Esophagus mucosa (tissue), 1 donor: ENCODE data around the gene BMS1. TPM values are rescaled to one million over a fixed set of nuclear protein-coding genes. Genes with fewer than 3 reads are reported as not detected.
"Not testable (repeated sequence)": the region's sequence is repeated elsewhere in the genome, so short reads cannot be mapped to it uniquely, and the experiment has no call there.

Source experiments
- ATAC-seq: fragments of 200-7000 bp; cut with Tn5 transposase; one replicate; pipeline ENCODE4 v1.9.1; 2020
- total RNA-seq: library from RNA; stranded (reverse); gene quantifications from one replicate; pipeline ENCODE4 v1.2.4, GENCODE V29; 2023
- donor health status: DM: yes; HTN: yes; CAD: no.

The BMS1 gene, protein sequence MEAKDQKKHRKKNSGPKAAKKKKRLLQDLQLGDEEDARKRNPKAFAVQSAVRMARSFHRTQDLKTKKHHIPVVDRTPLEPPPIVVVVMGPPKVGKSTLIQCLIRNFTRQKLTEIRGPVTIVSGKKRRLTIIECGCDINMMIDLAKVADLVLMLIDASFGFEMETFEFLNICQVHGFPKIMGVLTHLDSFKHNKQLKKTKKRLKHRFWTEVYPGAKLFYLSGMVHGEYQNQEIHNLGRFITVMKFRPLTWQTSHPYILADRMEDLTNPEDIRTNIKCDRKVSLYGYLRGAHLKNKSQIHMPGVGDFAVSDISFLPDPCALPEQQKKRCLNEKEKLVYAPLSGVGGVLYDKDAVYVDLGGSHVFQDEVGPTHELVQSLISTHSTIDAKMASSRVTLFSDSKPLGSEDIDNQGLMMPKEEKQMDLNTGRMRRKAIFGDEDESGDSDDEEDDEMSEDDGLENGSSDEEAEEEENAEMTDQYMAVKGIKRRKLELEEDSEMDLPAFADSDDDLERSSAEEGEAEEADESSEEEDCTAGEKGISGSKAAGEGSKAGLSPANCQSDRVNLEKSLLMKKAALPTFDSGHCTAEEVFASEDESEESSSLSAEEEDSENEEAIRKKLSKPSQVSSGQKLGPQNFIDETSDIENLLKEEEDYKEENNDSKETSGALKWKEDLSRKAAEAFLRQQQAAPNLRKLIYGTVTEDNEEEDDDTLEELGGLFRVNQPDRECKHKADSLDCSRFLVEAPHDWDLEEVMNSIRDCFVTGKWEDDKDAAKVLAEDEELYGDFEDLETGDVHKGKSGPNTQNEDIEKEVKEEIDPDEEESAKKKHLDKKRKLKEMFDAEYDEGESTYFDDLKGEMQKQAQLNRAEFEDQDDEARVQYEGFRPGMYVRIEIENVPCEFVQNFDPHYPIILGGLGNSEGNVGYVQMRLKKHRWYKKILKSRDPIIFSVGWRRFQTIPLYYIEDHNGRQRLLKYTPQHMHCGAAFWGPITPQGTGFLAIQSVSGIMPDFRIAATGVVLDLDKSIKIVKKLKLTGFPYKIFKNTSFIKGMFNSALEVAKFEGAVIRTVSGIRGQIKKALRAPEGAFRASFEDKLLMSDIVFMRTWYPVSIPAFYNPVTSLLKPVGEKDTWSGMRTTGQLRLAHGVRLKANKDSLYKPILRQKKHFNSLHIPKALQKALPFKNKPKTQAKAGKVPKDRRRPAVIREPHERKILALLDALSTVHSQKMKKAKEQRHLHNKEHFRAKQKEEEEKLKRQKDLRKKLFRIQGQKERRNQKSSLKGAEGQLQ
- total RNA-seq = 10.0 TPM

DNA sequence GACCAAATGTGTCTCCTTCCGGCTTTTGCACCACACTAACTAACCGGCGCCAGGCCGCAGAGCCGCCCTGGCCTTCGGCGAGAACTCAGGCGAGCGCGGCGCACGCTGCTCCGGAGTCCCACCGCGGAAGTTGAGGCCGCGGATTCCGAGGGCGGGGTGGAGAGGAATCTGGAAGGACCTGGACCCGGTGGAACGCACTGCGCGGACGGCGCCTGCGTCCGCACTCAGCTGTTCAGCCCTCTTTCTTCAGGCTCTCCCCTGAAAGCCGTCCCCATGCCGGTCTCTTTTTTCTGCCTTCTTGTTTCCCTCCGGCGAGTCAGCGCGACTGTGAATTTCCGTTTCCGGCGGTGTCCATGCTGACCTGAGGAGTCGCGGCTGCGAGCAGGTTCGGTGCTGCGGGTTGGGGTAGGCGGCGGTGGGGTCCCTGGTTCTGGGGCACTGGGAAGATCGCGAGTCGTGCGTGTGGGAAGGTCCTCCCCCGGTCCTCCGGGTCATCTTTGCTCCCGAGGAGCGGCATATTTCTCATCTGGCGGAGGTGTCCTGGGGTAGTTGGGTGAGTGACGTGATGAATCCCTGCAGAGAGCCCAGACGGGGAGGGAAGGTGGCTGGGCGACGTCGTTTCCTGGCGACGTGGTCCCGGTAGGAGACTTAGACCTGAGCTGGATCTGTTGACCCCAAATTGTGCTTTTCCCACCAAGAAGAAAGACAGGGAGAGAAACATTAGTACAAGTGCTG lies at the start of gene BMS1:
Gene BMS1 (plus strand): TSS at position 350 of the 735 bp plus-strand sequence. CDS start 1,600 bp downstream, outside the sequence.
- ATAC-seq = peak; percentile 97

DNA sequence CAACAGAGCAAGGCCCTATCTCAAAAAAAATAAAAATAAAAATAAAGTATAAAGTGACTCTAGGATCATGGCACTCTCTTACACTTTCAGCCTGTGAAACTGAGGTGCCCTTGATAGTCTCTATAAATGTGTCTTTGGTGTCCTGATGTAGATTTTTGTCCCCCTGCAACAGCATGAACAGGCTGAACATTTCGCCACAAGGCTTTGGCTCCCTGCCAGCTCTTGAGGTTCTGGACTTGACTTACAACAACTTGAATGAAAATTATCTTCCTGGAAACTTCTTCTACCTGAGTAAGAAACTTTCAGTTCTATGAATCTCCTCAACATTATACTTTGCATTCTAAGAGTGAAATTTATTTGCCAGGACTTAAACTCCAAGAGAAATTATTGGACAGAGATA lies 48.1 kb upstream of the BMS1 start:
- no peak for ATAC-seq

DNA sequence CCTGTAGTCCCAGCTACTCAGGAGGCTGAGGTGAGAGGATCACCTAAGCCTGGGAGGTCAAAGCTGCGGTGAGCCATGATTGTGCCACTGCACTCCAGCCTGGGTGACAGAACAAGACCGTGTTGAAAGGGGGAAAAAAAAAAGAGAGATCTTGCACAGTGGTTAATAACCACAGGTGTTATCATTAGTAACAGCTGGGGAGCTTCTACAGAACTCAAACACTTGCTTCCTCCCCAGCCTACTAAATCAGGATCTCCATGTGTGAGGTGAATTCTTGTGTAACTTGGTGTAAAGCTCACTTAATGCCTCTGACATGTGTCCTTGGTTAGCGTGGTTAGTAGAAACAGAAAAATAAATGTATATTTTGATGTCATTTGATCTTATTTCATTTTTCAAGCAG lies 43.9 kb upstream of the BMS1 start:
- no peak for ATAC-seq

DNA sequence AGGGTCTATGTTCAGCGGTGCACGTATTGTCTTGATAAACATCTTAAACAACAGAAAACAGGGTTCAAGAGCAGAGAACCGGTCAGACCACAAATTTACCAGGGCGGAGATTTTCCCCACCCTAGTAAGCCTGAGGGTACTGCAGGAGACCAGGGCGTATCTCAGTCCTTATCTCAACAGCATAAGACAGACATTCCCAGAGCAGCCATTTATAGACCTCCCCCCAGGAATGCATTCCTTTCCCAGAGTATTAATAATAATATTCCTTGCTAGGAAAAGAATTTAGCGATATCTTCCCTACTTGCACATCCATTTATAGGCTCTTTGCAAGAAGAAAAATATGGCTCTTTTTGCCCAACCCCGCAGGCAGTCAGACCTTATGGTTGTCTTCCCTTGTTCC lies 41.1 kb upstream of the BMS1 start:
- ATAC-seq = not testable (repeated sequence)

DNA sequence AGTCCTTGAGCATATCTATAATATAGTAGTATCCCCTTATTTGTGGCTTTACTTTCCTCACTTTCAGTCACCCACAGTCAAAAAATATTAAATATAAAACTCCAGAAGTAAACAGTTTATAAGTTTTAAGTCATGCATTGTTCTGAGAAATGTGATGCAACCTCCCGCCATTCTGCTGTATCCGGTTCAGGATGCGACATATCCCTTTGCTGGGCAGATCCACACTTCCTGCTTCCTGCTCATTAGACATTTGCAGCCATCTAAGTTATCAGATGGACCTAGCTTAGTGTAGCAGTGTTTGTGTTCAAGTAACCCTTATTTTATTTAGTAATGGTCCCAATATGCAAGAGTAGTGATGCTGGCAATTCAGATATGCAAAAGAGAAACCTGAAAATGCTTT lies 38.9 kb upstream of the BMS1 start:
- ATAC-seq = no peak

DNA sequence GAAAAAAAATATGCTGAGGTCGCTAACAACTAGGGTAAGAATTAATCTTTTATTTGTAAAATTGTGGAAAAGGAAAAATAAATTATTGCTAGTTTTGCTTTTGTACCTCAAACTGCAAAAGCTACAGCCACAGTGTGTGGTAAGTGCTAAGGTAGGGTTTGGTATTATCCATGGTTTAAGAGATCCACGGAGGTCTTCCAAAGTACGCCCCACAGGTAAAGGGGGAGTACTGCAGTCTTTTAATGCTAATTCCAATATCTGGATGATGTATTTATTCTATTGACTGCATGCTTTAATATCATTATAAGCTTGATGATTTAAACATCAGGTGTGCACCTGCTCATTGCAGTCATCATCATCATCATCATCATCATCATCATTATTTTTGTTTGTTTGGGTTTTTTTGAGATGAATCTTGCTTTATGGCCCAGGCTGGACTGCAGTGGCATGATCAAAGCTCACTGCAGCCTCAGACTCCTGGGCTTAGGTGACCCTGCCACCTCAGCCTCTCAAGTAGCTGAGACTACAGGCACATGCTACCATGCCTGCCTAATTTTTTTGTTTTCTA lies 38.4 kb upstream of the BMS1 start:
- ATAC-seq = no peak

DNA sequence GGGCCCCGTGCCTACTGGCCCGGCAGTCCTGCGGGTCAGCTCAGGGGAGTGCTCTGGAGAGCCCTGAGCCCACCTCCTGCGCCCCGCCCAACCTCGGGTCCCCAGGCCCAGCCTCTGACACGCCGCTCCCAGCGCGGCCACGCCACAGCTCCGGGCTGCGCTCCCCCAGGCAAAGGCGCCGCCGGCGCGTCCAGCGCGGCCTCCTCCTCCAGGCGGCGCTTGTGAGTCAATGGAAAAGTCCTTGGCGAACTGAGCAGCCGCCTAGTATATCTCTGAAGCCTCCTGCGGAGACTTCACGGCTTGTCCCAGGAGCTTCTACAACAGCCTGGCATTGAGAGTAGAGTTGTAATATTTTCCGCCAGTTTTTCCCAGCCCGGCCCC lies 29.5 kb upstream of the BMS1 start:
- peak; percentile 81 for ATAC-seq

DNA sequence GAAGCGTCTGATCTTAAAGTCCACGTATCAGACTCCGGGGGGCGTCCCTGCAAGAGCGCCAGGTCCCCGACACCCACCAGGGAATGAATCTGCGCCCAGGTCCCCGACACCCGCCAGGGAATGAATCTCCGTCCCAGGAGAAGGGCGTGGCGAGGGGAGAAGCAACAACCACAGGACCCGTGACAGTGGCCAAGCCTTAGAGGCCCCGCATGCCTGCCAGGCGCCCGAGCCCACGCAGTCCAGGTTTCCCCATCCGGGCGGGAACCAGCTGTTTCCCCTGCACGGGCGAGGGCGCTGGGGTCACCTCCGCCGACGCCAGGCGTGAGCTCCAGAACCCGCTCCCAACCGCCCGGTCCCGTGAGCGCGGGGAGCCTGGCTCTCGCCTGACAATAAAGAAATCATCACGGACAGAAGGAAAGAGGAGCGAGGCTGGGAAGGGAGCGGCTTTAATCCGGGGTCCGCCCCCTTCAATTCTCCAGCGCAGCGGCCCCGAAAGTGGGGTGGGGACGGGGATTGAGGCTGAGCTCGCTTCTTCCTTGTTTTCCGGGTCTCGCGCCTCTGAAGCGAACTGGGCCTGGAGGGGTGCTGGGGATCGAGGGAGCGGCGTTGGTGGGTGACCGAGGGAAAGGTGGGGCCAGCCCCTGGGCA lies 29.0 kb upstream of the BMS1 start:
- peak; percentile 38 for ATAC-seq

DNA sequence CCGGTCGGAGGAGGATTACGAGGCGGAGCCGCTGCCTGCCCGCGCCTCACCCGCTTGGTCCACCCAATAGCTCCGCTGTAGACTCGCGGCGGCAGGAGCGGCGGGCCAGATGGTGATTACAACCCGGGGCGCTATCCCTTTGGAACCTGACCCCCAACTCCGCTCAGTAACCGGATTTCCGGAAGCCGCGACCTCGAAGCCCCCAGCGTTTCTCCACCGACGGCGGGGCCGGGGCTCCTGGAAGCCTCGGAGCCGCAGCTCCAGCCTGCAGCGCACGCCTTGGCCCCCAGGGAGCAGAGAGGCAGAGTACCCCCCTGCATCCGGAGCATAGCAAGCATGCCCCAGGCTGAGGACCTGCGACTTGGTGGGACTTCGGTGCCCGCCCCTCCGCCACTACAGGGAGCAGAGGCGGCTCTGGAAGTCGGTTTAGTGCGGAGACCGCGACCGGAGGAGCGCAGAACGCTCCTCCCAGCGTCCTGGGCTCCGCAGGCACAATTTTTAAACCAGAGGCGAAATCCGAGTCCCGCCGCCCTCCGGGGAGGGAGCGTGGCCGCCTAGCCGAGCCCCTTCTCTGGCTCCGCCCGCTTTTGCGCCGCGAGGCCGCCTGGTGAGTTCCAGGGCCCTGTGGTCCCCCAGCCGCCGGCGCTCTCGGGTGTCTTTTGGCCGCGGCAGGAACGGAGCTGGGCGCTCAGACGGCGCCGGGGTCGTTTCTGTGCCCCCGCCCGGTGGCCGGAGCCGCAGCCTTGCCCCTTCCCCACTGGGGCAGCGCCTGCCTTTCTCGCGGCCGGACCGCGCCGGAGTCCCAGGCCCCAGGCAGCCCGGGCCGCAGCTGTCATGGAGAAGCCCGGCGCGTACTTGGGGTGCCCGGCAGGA lies 28.2 kb upstream of the BMS1 start:
- ATAC-seq = peak; percentile 34

DNA sequence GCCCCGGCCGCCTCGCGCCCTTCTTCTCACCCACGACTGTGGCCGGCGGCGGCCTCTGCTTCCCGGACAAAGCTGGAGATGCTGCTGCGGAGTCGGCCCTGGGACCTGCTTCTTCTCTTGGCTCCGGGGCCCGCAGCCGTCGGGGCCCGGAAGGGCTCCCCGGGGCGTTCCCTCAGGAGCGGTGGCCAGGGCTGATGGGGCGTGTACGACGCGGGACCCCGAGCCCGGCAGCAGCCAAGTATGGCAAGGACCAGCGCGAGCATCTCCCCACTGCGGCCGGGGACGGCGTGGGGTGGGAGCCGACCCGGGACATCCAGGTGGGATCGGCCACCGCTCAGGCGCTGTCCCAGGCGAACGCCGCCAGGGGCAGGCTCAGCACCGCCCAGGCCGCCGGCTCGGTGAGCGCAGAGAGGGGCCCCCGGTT lies 27.6 kb upstream of the BMS1 start:
- peak; percentile 3 for ATAC-seq

DNA sequence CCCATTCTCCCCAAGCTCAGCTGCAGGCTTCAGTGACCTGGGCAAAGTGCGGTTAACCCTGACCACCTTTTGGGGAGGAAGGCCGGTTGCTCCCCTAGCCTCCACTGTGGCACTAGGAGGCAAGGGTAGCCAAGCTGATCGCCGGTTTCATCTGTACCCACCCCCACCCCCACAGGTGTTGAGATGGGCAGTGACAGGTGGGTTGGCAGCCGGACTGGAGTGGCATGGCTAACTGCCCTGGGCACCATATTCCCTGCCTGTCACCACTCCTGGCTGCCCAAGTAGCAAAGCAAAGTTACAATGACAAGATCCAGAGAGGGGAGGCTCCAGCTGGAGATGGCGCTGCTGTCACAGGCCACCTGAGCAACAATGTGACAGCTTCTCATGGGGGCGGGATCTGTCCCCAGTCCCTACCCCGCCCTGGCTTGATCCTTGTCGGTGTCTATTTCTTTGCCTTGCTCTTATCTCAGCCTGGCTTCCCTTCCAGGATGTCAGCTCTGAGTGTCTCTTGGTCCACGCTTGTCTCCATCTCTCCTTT lies 27.0 kb upstream of the BMS1 start:
- ATAC-seq = no peak

DNA sequence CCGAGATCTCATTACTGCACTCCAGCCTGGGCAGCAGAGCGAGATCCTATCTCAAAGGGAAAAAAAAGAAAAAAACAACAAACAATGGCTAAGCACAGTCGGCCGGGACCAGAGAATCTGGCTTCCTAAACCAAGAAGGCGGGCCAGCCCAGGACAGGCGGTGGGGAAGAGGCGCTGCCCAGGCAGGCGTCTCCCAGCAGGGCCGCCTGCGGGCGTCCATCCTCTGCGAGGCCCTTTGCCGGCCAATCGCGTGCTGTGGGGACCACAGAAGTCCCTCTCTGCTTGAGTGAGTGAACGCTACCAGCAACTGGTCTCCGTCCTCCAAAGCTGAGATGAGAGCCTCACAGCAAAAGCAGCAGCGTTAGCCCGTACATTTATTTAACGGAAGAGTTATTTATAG lies 14.7 kb upstream of the BMS1 start:
- no peak for ATAC-seq

DNA sequence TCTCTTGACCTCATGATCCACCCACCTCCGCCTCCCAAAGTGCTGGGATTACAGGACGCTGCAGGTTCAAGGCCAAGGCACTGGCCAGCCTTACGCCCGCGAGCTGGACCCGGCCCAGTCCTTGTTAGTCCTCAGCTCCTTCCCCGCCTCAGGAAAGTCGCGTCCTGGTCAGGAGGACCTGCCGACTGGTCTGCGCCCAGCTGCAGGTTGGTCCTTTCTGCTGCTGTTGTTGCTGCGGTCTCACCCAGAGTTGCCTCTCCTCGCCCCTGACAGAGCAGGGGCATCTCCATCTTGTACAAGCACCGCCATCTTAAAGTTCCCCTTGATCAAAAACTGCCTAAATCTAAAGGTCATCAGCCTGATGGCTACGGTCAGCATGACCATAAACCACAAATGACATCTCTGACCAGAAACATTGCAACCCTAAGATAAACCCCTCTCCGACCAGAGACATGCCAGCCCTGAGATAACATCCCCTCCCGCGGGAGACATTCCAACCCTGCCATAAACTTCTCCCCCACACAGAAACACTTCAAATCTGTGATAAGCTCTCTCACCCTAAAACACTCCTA lies 13.9 kb upstream of the BMS1 start:
- no peak for ATAC-seq

DNA sequence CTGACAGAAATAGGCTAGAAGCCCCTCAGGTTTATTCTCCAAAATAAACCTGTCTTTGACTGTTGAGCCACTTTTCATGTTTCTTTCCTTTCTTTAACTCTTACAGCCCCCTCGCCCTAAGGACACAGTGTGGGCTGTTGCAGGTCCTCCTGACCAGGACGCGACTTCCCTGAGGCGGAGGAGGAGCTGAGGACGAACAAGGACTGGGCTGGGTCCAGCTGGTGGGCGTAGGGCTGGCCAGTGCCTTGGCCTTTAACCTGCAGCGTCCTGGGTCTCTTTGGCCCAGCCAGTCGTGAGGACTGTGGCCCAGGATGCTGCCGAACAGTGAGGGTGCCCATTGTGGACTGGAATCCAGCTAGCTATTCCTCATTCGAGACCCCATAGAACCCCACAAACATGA lies 13.4 kb upstream of the BMS1 start:
- ATAC-seq = no peak

DNA sequence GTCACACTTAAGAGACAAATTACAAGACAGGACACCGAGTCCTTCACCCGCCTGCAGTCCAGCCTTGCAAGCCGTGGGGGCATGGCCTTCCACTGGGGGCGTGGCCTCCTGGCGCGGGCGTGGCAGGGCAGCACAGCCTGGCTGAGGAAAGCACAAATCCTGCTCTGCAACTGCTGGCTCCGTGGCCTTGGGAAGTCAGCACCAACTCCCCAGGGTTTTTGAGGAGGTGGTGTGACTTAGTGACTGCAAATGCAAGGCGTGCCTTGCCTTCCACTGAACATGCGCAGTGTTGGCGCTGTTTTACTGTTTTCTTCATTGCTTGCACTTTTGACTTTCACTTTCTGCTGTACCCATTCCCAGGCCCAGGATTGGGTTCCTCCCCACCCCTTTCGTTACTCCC lies 12.9 kb upstream of the BMS1 start:
- peak; percentile 90 for ATAC-seq

DNA sequence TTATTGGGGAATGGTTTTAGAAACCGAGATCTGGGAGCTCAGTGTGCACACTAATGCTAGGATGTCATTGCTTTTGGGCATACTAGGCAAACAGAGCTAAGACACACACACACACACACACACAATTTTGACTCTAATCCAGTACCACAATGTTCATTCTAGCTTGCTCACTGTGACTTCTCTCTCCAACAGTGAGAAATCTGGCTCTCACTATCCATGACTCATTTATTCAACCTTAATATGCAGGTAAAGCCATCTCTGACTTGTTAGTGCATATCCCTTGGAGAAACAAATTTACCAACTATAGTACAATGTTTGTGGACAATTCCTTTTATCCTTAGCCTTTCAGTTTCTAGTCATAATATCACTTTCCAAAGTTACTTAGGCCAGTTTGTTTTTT lies 5.9 kb upstream of the BMS1 start:
- ATAC-seq = peak; percentile 85

DNA sequence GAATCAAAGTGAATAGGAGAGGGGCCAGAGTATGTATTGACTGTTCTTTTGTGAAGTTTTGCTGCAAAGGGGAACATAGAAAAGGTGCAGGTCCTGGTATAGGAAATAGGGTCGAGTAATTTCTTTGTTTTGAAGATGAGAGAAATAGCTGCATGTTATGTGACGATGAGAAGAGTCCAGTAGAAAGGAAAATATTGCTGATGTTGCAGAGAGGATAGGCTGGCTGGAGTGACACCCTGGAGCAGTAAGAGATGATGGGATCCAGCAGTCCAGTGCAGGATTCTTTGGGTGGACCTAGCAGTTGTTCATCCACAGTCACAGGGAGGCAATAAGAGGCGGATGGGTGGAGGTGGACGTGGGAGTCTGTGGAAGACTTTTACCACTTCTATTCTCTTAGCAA lies 2.1 kb upstream of the BMS1 start:
- ATAC-seq = no peak

DNA sequence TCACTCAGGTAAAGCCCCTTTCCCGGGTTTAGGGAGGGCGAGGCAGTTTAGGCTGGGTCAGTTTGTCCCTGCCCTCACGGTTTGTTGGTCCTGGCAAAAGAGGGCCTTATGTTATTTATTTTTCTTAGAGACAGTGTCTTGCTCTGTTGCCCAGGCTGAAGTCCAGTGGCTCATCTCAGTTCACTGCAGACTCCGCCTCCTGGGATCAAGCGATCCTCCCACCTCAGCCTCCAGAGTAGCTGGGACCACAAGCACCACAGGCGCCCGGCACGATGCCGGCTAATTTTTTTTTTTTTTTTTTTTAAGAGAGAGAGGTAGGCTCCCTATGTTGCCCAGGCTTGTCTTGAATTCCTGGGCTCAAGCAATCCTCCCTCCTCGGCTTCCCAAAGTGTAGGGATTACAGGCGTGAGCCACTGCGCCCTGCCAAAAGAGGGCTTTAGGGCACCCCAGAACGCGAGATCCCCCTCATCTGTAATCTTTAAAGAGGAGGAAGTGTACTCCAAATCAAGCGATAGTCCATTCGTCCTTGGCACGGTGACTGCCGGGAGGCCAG lies 626 bp upstream of the BMS1 start:
- ATAC-seq = peak; percentile 6

DNA sequence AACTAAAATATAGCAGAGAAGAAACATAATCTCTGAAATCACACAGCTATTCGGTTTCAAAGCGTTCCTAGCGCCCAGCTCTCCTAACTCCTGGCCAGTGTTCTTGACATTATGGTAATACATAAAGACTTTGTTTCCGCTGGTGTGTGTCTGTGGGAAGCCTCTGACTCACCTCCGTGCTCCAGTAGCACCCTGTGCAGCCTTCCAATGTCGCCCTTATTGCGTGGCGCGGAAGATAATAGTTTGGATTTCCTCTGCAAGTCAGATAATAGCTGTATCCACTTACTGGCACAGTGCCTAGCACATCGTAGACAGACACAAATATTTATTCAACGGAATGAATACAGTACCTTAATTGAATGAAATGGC lies 570 bp downstream of the BMS1 start:
- peak; percentile 62 for ATAC-seq
